Right kidney (tissue), 1 donor: ENCODE data around the gene BLACAT1.
"Not testable (repeated sequence)": the region's sequence is repeated elsewhere in the genome, so short reads cannot be mapped to it uniquely, and the experiment has no call there.

Experiments
- DNase-seq: peaks from one replicate; pipeline ENCODE4 v3.0.0-alpha.2; 2016

Gene BLACAT1

DNA sequence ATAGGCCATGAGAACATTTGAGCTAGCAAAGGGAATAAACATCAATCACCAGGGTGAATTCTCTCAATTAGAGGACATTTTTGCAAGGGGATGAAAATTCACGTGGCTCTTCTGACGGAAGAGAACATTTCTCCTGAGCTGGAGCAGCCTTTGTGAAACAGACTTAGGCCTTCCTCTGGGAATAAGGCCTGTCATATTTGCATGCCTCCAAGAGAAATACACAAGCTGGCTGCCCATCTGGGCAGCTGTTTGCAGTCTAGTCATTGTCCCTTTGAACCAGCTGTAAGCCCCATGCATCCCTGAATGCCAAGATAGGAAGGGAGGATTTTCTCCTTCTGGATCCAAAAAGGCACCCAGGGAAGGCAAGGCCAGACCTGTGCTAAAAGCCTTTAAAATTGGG, 39.5 kb downstream of the BLACAT1 start:
- DNase-seq: no peak

GRCh38 chr1:205410581-205411298, 45.1 kb downstream of the BLACAT1 start:
- no peak for DNase-seq

GRCh38 chr1:205407970-205408369, 47.9 kb downstream of the BLACAT1 start:
- no peak for DNase-seq

GRCh38 chr1:205406252-205406651, 49.6 kb downstream of the BLACAT1 start:
- DNase-seq: not testable (repeated sequence)
